ENCODE measurements around the gene SNAPC4.
"Not testable (repeated sequence)": the region's sequence is repeated elsewhere in the genome, so short reads cannot be mapped to it uniquely, and the experiment has no call there.

SNAPC4 gene

GRCh38 chr9:136426787-136427186 lies 26.8 kb upstream of the SNAPC4 start:
- no peak overlapping the region for H3K4me2 ChIP-seq (ENCODE audit: low read depth, low read length, poor library complexity, severe bottlenecking)
- H3K9me2 ChIP-seq (replicated peaks; ENCODE audit: insufficient read depth, low read length) = no peaks in the 10 kb centered on the region
- no peaks in the 10 kb centered on the region for H3F3A ChIP-seq (ENCODE audit: insufficient read depth)
- H4K20me1 ChIP-seq (ENCODE audit: low read depth, low read length) = no peaks in the 10 kb centered on the region
- TF ChIP-seq EZH2phosphoT487 (conservative IDR thresholded peaks at IDR 0.05; ENCODE audit: low read length) = no peak
- TF ChIP-seq CTCF (IDR thresholded peaks at IDR 0.05; ENCODE audit: insufficient read depth, low read length, poor library complexity, severe bottlenecking) = no peak
- no peak overlapping the region for H2AFZ ChIP-seq (ENCODE audit: low read depth, low read length, severe bottlenecking)
- no peaks in the 10 kb centered on the region for H3K36me3 ChIP-seq (ENCODE audit: low read length)
- no peaks in the 10 kb centered on the region for H3K79me2 ChIP-seq (ENCODE audit: insufficient read depth, low read length)
- no peaks in the 10 kb centered on the region for H3K27me3 ChIP-seq (ENCODE audit: low read length)
- H3K9ac ChIP-seq (ENCODE audit: low read length) = no peak overlapping the region
- no peak overlapping the region for H3K4me3 ChIP-seq (ENCODE audit: insufficient read depth, low read length, poor library complexity, severe bottlenecking)
- H3K9me3 ChIP-seq (ENCODE audit: insufficient read depth, low read length) = no peaks in the 10 kb centered on the region
- H3K27ac ChIP-seq (ENCODE audit: low read depth, low read length) = no peak overlapping the region

- H3K4me3 ChIP-seq (ENCODE audit: insufficient read depth, low read length, poor library complexity, severe bottlenecking); H3F3A ChIP-seq (ENCODE audit: insufficient read depth); H3K9me3 ChIP-seq (ENCODE audit: insufficient read depth, low read length); H3K27ac ChIP-seq (ENCODE audit: low read depth, low read length); H3K9me2 ChIP-seq (replicated peaks; ENCODE audit: insufficient read depth, low read length); H3K27me3 ChIP-seq (ENCODE audit: low read length); H3K9ac ChIP-seq (ENCODE audit: low read length); H2AFZ ChIP-seq (ENCODE audit: low read depth, low read length, severe bottlenecking); H3K36me3 ChIP-seq (ENCODE audit: low read length); H3K4me2 ChIP-seq (ENCODE audit: low read depth, low read length, poor library complexity, severe bottlenecking); H3K79me2 ChIP-seq (ENCODE audit: insufficient read depth, low read length); H4K20me1 ChIP-seq (ENCODE audit: low read depth, low read length): not testable (repeated sequence)
These were observed 25.4 kb upstream of the SNAPC4 start for GRCh38 chr9:136425367-136425766.

GRCh38 chr9:136424750-136425362 lies 24.9 kb upstream of the SNAPC4 start:
- no peaks in the 10 kb centered on the region for H3K36me3 ChIP-seq (ENCODE audit: low read length)
- H3K4me3 ChIP-seq (ENCODE audit: insufficient read depth, low read length, poor library complexity, severe bottlenecking) = no peak overlapping the region
- H3K4me2 ChIP-seq (ENCODE audit: low read depth, low read length, poor library complexity, severe bottlenecking) = no peak overlapping the region
- H3K9ac ChIP-seq (ENCODE audit: low read length) = no peak overlapping the region
- H3K27me3 ChIP-seq (ENCODE audit: low read length) = no peaks in the 10 kb centered on the region
- H4K20me1 ChIP-seq (ENCODE audit: low read depth, low read length) = no peaks in the 10 kb centered on the region
- TF ChIP-seq CTCF (IDR thresholded peaks at IDR 0.05; ENCODE audit: insufficient read depth, low read length, poor library complexity, severe bottlenecking) = no peak
- TF ChIP-seq EZH2phosphoT487 (conservative IDR thresholded peaks at IDR 0.05; ENCODE audit: low read length) = no peak
- H3F3A ChIP-seq (ENCODE audit: insufficient read depth) = no peaks in the 10 kb centered on the region
- H3K79me2 ChIP-seq (ENCODE audit: insufficient read depth, low read length) = no peaks in the 10 kb centered on the region
- H3K9me3 ChIP-seq (ENCODE audit: insufficient read depth, low read length) = no peaks in the 10 kb centered on the region
- H3K9me2 ChIP-seq (replicated peaks; ENCODE audit: insufficient read depth, low read length) = no peaks in the 10 kb centered on the region
- H3K27ac ChIP-seq (ENCODE audit: low read depth, low read length) = no peak overlapping the region
- no peak overlapping the region for H2AFZ ChIP-seq (ENCODE audit: low read depth, low read length, severe bottlenecking)

- no peak overlapping the region for H3K9ac ChIP-seq (ENCODE audit: low read length)
- no peaks in the 10 kb centered on the region for H3K9me2 ChIP-seq (replicated peaks; ENCODE audit: insufficient read depth, low read length)
- H3K9me3 ChIP-seq (ENCODE audit: insufficient read depth, low read length) = no peaks in the 10 kb centered on the region
- H4K20me1 ChIP-seq (ENCODE audit: low read depth, low read length) = no peaks in the 10 kb centered on the region
- no peaks in the 10 kb centered on the region for H3K36me3 ChIP-seq (ENCODE audit: low read length)
- no peak overlapping the region for H3K4me3 ChIP-seq (ENCODE audit: insufficient read depth, low read length, poor library complexity, severe bottlenecking)
- no peak overlapping the region for H3K27ac ChIP-seq (ENCODE audit: low read depth, low read length)
- H3F3A ChIP-seq (ENCODE audit: insufficient read depth) = no peaks in the 10 kb centered on the region
- no peaks in the 10 kb centered on the region for H3K79me2 ChIP-seq (ENCODE audit: insufficient read depth, low read length)
- H3K4me2 ChIP-seq (ENCODE audit: low read depth, low read length, poor library complexity, severe bottlenecking) = no peak overlapping the region
- H3K27me3 ChIP-seq (ENCODE audit: low read length) = no peaks in the 10 kb centered on the region
- TF ChIP-seq EZH2phosphoT487 (conservative IDR thresholded peaks at IDR 0.05; ENCODE audit: low read length) = no peak
- no peak for TF ChIP-seq CTCF (IDR thresholded peaks at IDR 0.05; ENCODE audit: insufficient read depth, low read length, poor library complexity, severe bottlenecking)
- H2AFZ ChIP-seq (ENCODE audit: low read depth, low read length, severe bottlenecking) = no peak overlapping the region
These were observed 23.6 kb upstream of the SNAPC4 start for GRCh38 chr9:136423432-136424146.
